CD4-positive, alpha-beta memory T cell (primary cell): ENCODE measurements around the gene USF2. TPM values are rescaled to one million over a fixed set of nuclear protein-coding genes. Genes with fewer than 3 reads are reported as not detected.

Experiments
- CTCF ChIA-PET: fragments of 350-600 bp; sonication (Branson Sonifier 250); formaldehyde crosslinking; loops from one replicate; lab custom pipeline; 2021; ENCODE audit warnings: inconsistent platforms; ENCODE audit not compliant: partially characterized antibody; lab: Charles Lee
- POLR2A ChIA-PET: fragments of 350-600 bp; sonication (Branson Sonifier 250); formaldehyde crosslinking; loops from one replicate; lab custom pipeline; 2021; ENCODE audit not compliant: partially characterized antibody; lab: Charles Lee
- DNase-seq, 5 donors: peaks; one replicate each; pipeline versions ENCODE4 v3.0.0 to v3.0.0-alpha.2; 2020 to 2022; ENCODE audit warnings: mixed read lengths in 1 of 5
- H3K27ac ChIP-seq: one replicate; pipeline ENCODE4 v1.7.0; 2013; ENCODE audit warnings: low read depth, low read length
- H3K27me3 ChIP-seq: 2 replicates; pipeline ENCODE4 v1.7.0; 2013; ENCODE audit warnings: mild to moderate bottlenecking, low read length, moderate library complexity; ENCODE audit not compliant: insufficient read depth
- H3K36me3 ChIP-seq: 2 replicates; pipeline ENCODE4 v1.7.0; 2013; ENCODE audit warnings: mild to moderate bottlenecking, low read length, moderate library complexity; ENCODE audit not compliant: insufficient read depth
- H3K4me1 ChIP-seq: 2 replicates; pipeline ENCODE4 v1.7.0; 2013; ENCODE audit warnings: mild to moderate bottlenecking, low read length, moderate library complexity; ENCODE audit not compliant: insufficient read depth
- H3K4me3 ChIP-seq, 2 donors: one replicate each; pipeline ENCODE4 v1.7.0; 2013; ENCODE audit warnings: low read length in 2 of 2, mild to moderate bottlenecking in 1 of 2
- H3K9me3 ChIP-seq, 2 donors: one replicate each; pipeline ENCODE4 v1.7.0; 2013; ENCODE audit warnings: low read length in 2 of 2, control low read depth in 1 of 2; ENCODE audit not compliant: control insufficient read depth in 1 of 2
- H3K27ac Mint-ChIP-seq, 7 donors: one replicate each; pipeline ENCODE4 v1.8.0; 2020 to 2021; ENCODE audit warnings: mixed read lengths in 7 of 7, mild to moderate bottlenecking in 6 of 7, inconsistent platforms in 3 of 7, moderate library complexity in 3 of 7
- H3K27me3 Mint-ChIP-seq, 2 donors: one replicate each; pipeline ENCODE4 v1.8.0; 2020 to 2021; ENCODE audit warnings: mixed read lengths in 2 of 2
- H3K36me3 Mint-ChIP-seq, 2 donors: one replicate each; pipeline ENCODE4 v1.8.0; 2020 to 2021; ENCODE audit warnings: mixed read lengths in 2 of 2, inconsistent platforms in 1 of 2, mild to moderate bottlenecking in 1 of 2
- H3K4me1 Mint-ChIP-seq, 4 donors: one replicate each; pipeline ENCODE4 v1.8.0; 2020 to 2021; ENCODE audit warnings: mixed read lengths in 4 of 4, mild to moderate bottlenecking in 1 of 4
- H3K4me3 Mint-ChIP-seq, 8 donors: one replicate each; pipeline ENCODE4 v1.8.0; 2020 to 2021; ENCODE audit warnings: mixed read lengths in 8 of 8, mild to moderate bottlenecking in 7 of 8, moderate library complexity in 6 of 8, inconsistent platforms in 3 of 8
- H3K9me3 Mint-ChIP-seq, 8 donors: one replicate each; pipeline ENCODE4 v1.8.0; 2020 to 2021; ENCODE audit warnings: mixed read lengths in 8 of 8, mild to moderate bottlenecking in 5 of 8, inconsistent platforms in 3 of 8, moderate library complexity in 1 of 8
- intact Hi-C: fragments of 100-400 bp; cut with micrococcal nuclease; formaldehyde crosslinking; loops from one replicate; pipeline ENCODE4 v1.15.1; 2023
- polyA plus RNA-seq, 2 donors: library from polyadenylated mRNA; unstranded; fragments of 300-500 nt; fragmentation: Illumina TruSeq; gene quantifications; one replicate each; pipeline ENCODE4 v1.2.3, GENCODE V29; 2021
- total RNA-seq, 2 experiments: library from RNA; stranded (reverse); gene quantifications; one replicate each; pipeline ENCODE4 v1.2.3, GENCODE V29; 2021

Gene USF2
- total and polyA plus RNA-seq, 4 experiments from 2014 or later: 2.2 to 216 (median 107) TPM

DNA sequence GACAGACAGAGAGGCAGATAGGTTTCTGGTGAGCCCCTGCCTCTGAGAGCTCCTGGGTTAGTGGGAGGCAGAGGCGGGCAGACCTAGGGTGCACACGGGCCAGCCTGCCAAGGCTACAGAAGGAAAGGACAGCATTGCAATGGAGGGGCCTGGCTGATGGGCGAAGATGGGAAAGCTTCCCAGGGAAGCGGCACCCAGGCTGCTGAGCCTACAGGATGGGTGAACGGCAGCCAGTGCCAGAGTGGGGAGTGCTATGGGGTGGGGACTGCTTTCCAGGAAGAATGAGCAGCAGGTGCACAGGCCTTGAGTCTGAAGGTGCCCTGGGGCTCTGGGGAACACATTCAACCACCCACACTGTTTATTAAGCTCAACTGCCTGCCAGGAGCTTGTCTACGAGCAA is 22.5 kb downstream of the USF2 start:
- ChIA-PET CTCF (no interaction called here), POLR2A (no interaction called here)
- H3K9me3 ChIP-seq: no peaks in the 10 kb centered on the region
- Mint-ChIP-seq H3K27ac (no peak overlapping the region), H3K4me1 (peaks cover 0 to 8% (median 5%) of the 10 kb centered on the region in 4 donors), H3K36me3 (no peaks in the 10 kb centered on the region), H3K9me3 (no peaks in the 10 kb centered on the region), H3K4me3 (no peak overlapping the region), H3K27me3 (no peaks in the 10 kb centered on the region)
- no peak overlapping the region for H3K27ac ChIP-seq
- H3K36me3 ChIP-seq: no peaks in the 10 kb centered on the region
- H3K4me1 ChIP-seq: peaks cover 11% of the 10 kb centered on the region
- intact Hi-C loops: no loop called here
- no peak overlapping the region for H3K4me3 ChIP-seq
- no peak for DNase-seq
- no peaks in the 10 kb centered on the region for H3K27me3 ChIP-seq

DNA sequence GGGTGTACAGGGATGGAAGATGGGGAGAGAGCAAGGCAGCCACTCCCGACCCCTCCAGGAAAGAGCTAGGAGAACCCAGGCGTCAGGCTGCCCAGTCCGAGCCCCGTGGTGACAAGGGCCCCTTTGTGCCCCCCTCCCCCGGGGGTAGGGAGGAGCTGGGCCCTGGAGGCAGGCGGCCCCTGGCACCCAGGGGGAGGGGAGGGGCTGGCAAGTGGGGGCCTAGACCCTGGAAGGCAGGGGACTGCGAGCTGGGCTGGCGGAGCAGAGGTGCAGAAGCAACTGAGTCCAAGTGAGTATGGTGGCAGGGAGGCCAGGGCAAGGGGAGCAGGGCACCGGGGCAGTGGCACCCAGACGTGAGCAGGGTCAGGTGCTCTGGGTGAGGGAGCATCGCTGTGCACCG is 23.2 kb downstream of the USF2 start, which contains the start of gene MAG:
MAG (plus strand) TSS at position 246 of the 400 bp plus-strand sequence. CDS start 3,248 bp downstream, outside the sequence.
- Mint-ChIP-seq H3K27me3 (no peaks in the 10 kb centered on the region), H3K4me1 (peaks cover 0 to 8% (median 5%) of the 10 kb centered on the region in 4 donors), H3K36me3 (no peaks in the 10 kb centered on the region), H3K4me3 (no peak within 1 kb of the TSS), H3K27ac (peak within 1 kb of the TSS in 1 of 7 donors; percentile 72), H3K9me3 (no peaks in the 10 kb centered on the region)
- ChIA-PET POLR2A (no interaction called here), CTCF (no interaction called here)
- no peak for DNase-seq
- Histone ChIP-seq H3K36me3 (no peaks in the 10 kb centered on the region), H3K9me3 (no peaks in the 10 kb centered on the region), H3K4me1 (peaks cover 14% of the 10 kb centered on the region), H3K27me3 (no peaks in the 10 kb centered on the region), H3K27ac (no peak within 1 kb of the TSS), H3K4me3 (no peak within 1 kb of the TSS)
- intact Hi-C loops: no loop called here

DNA sequence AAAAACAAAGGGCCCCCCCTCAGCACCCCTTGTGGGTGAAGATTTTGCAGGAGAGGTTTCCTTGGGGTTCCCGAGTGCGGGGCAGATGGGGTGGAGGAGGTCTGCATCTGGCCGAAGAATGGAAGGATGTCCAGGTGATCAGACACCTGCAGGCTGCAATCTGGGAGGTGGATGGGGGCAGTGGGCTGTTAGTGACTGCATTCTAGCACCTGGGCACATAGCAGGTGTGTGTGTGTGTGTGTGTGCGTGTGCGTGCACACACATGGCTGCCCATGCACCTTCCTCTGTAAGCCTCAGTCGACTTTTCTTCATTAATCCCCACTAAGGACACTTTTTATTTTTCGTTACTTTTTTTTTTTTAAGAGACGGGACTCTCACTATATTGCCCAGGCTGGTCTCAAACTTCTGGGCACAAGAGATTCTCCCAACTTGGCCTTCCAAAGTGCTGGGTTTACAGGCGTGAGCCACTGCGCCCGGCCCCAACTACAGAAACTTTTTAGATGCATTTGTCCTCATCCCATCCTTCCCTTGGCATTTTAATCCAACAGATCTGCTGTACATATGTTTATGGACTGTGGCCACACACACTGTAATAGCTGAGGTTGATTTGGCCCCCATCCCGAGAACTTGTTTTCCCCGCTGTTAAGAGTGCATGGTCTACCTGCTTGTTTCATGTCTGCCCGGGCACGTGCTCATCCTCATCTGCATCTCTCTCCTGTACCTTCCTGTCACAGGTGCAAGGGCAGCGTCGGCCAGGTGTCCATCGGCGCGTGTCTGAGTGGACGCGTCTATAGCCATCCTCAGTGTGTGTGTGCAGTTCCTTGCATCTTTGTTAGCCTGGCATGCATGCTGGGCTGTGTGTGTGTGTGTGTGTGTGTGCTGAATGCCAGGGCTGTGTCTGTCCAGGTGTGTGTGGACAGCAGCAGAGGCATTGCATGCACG is 23.9 kb downstream of the USF2 start:
- Histone ChIP-seq H3K27me3 (no peaks in the 10 kb centered on the region), H3K4me3 (no peak overlapping the region), H3K4me1 (peaks cover 14% of the 10 kb centered on the region), H3K27ac (no peak overlapping the region), H3K36me3 (no peaks in the 10 kb centered on the region), H3K9me3 (no peaks in the 10 kb centered on the region)
- Mint-ChIP-seq H3K4me3 (no peak overlapping the region), H3K36me3 (no peaks in the 10 kb centered on the region), H3K4me1 (peaks cover 0 to 8% (median 5%) of the 10 kb centered on the region in 4 donors), H3K27ac (peak overlapping the region in 1 of 7 donors; percentile 72), H3K9me3 (no peaks in the 10 kb centered on the region), H3K27me3 (no peaks in the 10 kb centered on the region)
- intact Hi-C loops: no loop called here
- POLR2A ChIA-PET: no interaction called here
- DNase-seq: no peak
- CTCF ChIA-PET: no interaction called here

DNA sequence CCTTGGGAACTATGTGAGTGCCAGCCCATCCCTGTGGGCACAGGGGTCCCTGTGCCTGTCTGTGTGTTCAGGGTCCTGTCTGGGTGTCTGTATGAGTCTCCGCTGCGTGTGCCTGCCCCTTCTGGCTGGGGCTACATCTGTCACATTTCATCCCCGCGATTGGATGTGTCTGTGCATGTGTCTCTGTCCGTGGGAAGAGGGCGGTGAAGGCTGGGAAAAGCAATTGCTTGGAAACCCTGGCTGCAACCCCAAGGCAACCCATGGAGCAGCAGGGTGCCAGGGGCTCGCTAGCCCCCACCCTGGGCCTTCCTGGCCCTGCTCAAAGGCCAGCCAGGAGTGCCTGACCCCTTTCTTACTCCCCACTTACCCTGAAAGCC is 24.6 kb downstream of the USF2 start:
- peaks cover 14% of the 10 kb centered on the region for H3K4me1 ChIP-seq
- no peak overlapping the region for H3K27ac ChIP-seq
- H3K36me3 ChIP-seq: no peaks in the 10 kb centered on the region
- no peak for DNase-seq
- H3K4me3 ChIP-seq: no peak overlapping the region
- no peaks in the 10 kb centered on the region for H3K9me3 Mint-ChIP-seq
- H3K4me3 Mint-ChIP-seq: no peak overlapping the region
- intact Hi-C loops: no loop called here
- no peaks in the 10 kb centered on the region for H3K27me3 Mint-ChIP-seq
- ChIA-PET POLR2A (no interaction called here), CTCF (no interaction called here)
- H3K27me3 ChIP-seq: no peaks in the 10 kb centered on the region
- H3K4me1 Mint-ChIP-seq: peaks cover 0 to 8% (median 5%) of the 10 kb centered on the region in 4 donors
- H3K36me3 Mint-ChIP-seq: no peaks in the 10 kb centered on the region
- no peak overlapping the region for H3K27ac Mint-ChIP-seq
- H3K9me3 ChIP-seq: no peaks in the 10 kb centered on the region

DNA sequence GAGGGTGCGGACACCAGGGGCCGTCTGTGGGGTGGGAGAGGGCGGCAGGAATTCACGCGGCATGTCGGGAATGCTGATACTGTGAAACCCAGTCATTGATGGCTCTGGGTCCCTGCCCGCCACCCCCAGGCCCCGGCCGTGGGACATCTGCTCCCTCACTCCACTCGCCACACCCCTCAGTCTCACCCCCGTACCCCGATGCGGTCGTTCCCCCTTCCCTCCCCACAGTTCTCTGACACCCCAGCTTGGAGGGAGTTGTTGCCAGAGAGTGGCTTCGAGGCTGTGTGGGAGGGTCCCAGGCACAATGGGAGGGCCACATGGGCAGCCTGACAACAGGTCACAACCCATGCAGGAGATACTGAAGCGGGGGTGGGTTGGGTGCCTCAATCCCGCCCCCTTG is 25.0 kb downstream of the USF2 start:
- H3K36me3 Mint-ChIP-seq: no peaks in the 10 kb centered on the region
- H3K27me3 ChIP-seq: no peaks in the 10 kb centered on the region
- H3K4me3 ChIP-seq: no peak overlapping the region
- H3K4me1 Mint-ChIP-seq: peaks cover 0 to 8% (median 5%) of the 10 kb centered on the region in 4 donors
- H3K36me3 ChIP-seq: no peaks in the 10 kb centered on the region
- ChIA-PET CTCF (no interaction called here), POLR2A (no interaction called here)
- H3K9me3 ChIP-seq: no peaks in the 10 kb centered on the region
- intact Hi-C loops: no loop called here
- H3K4me3 Mint-ChIP-seq: no peak overlapping the region
- no peaks in the 10 kb centered on the region for H3K9me3 Mint-ChIP-seq
- no peak for DNase-seq
- no peak overlapping the region for H3K27ac ChIP-seq
- H3K27me3 Mint-ChIP-seq: no peaks in the 10 kb centered on the region
- no peak overlapping the region for H3K27ac Mint-ChIP-seq
- peaks cover 14% of the 10 kb centered on the region for H3K4me1 ChIP-seq

DNA sequence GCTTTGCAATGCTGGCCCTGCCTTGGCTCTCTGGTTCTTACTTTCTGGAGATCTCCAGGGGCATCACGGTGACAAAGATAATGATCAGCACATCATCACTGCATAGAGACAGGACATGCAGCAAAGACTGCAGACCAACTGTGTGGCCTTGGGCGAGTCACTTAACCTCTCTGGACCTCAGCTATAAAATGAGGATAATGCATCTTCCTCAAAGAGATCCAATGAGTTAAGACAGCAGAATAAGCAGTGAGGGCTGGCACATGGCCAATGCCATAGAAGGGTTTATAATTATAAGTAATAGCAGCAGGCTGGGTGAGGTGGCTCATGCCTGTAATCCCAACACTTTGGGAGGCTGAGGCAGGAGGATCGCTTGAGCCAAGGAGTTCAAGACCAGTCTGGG is 25.6 kb downstream of the USF2 start:
- no peaks in the 10 kb centered on the region for H3K36me3 Mint-ChIP-seq
- POLR2A ChIA-PET: no interaction called here

DNA sequence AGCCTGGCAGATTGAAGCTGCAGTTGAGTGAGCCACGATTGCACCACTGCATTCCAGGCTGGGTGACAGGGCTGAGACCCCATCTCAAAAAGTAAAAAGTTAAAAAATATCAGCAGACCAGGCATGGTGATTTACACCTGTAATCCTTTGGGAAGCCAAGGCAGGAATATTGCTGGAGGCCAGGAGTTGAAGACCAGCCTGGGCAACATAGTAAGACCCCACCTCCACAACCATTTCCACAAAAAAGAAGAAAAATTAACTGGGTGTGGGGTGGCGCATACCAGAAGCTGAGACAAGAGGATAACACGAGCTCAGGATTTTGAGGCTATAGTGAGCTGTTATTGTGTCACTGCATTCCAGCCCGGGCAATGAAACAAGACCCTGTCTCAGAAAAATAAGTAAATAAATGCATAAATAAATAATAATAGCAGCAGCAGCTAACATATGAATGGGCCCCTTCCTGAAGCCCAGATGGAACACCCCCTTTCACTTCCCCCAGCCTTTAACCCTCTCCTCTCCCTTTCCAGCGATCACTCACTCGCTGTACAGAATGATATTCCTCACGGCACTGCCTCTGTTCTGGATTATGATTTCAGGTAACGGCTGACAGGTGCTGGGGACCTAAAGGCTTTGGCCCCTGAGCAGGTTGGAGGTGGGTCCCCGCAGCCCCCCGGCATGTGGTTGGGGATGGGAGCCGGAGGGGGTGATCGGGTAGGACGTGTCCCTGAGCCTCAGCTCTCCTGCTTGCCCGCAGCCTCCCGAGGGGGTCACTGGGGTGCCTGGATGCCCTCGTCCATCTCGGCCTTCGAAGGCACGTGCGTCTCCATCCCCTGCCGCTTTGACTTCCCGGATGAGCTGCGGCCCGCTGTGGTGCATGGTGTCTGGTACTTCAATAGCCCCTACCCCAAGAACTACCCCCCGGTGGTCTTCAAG is 26.4 kb downstream of the USF2 start:
- intact Hi-C loops: no loop called here
- no peak overlapping the region for H3K27ac Mint-ChIP-seq
- ChIA-PET CTCF (no interaction called here), POLR2A (no interaction called here)
- H3K9me3 Mint-ChIP-seq: no peaks in the 10 kb centered on the region
- DNase-seq: no peak
- Histone ChIP-seq H3K9me3 (no peaks in the 10 kb centered on the region), H3K4me3 (no peak overlapping the region), H3K4me1 (peaks cover 14% of the 10 kb centered on the region), H3K27ac (no peak overlapping the region), H3K27me3 (no peaks in the 10 kb centered on the region), H3K36me3 (no peaks in the 10 kb centered on the region)
- H3K4me1 Mint-ChIP-seq: peaks cover 0 to 8% (median 5%) of the 10 kb centered on the region in 4 donors
- no peaks in the 10 kb centered on the region for H3K27me3 Mint-ChIP-seq
- H3K36me3 Mint-ChIP-seq: no peaks in the 10 kb centered on the region
- peak overlapping the region in 4 of 8 donors; percentile 8 to 25 (median 23) for H3K4me3 Mint-ChIP-seq

More for the DNA sequence above, 25.6 kb downstream of the USF2 start:
- H3K27ac ChIP-seq: no peak overlapping the region
- DNase-seq: no peak
- H3K36me3 ChIP-seq: no peaks in the 10 kb centered on the region
- no peak overlapping the region for H3K4me3 Mint-ChIP-seq
- H3K27ac Mint-ChIP-seq: no peak overlapping the region
- H3K27me3 Mint-ChIP-seq: no peaks in the 10 kb centered on the region
- no peaks in the 10 kb centered on the region for H3K27me3 ChIP-seq
- peaks cover 0 to 8% (median 5%) of the 10 kb centered on the region in 4 donors for H3K4me1 Mint-ChIP-seq
- CTCF ChIA-PET: no interaction called here
- no peak overlapping the region for H3K4me3 ChIP-seq
- H3K9me3 ChIP-seq: no peaks in the 10 kb centered on the region
- peaks cover 14% of the 10 kb centered on the region for H3K4me1 ChIP-seq
- H3K9me3 Mint-ChIP-seq: no peaks in the 10 kb centered on the region
- intact Hi-C loops: no loop called here
